Measurements from ENCODE around the gene ARF5. TPM values are rescaled to one million over a fixed set of nuclear protein-coding genes. Genes with fewer than 3 reads are reported as not detected.

Gene ARF5
- total and polyA plus RNA-seq, 2 of the 8 experiments (the other 6 are each of a cell fraction or from before 2014, with no cell fraction given): 154 to 579 TPM

GRCh38 chr7:127550247-127550646 lies 38.0 kb upstream of the ARF5 start:
- no peak overlapping the region for H3K4me3 ChIP-seq (ENCODE audit: extremely low read depth in 1 of 4, insufficient read depth in 2 of 4, low read depth in 3 of 4, low read length in 4 of 4)
- H3K36me3 ChIP-seq (ENCODE audit: control insufficient read depth in 2 of 4, insufficient read depth in 4 of 4, low read length in 3 of 4): no peaks in the 10 kb centered on the region
- no peak overlapping the region for H3K18ac ChIP-seq (ENCODE audit: extremely low read depth, low read length)
- H2AK5ac ChIP-seq (ENCODE audit: low read depth, low read length): no peak overlapping the region
- H2AFZ ChIP-seq (ENCODE audit: low read length): no peak overlapping the region
- no peak overlapping the region for H2BK5ac ChIP-seq (ENCODE audit: low read depth, low read length)
- no peak overlapping the region for H3K9ac ChIP-seq (replicated peaks in 1 of 4; ENCODE audit: extremely low read depth in 1 of 4, low read depth in 3 of 4, low read length in 3 of 4)
- no peak overlapping the region for H2BK120ac ChIP-seq (replicated peaks; ENCODE audit: low read depth, low read length)
- DNase-seq (ENCODE audit: low read depth in 1 of 2, low spot score in 2 of 2) (no peak), FAIRE-seq (no peak)
- no peak overlapping the region for H3K14ac ChIP-seq (ENCODE audit: insufficient read length)
- H3K4me1 ChIP-seq (replicated peaks in 1 of 4; ENCODE audit: control insufficient read depth in 3 of 4, insufficient read depth in 4 of 4, low read length in 3 of 4): no peaks in the 10 kb centered on the region
- H4K8ac ChIP-seq (ENCODE audit: extremely low read depth, insufficient read depth, low read length): no peak overlapping the region
- H2BK15ac ChIP-seq (ENCODE audit: low read length): no peak overlapping the region
- no peaks in the 10 kb centered on the region; a peak in 1 of 7 replicates for H3K27me3 ChIP-seq (replicated peaks in 1 of 4; ENCODE audit: control insufficient read depth in 3 of 4, extremely low read depth in 1 of 4, insufficient read depth in 3 of 4, low read length in 3 of 4)
- no peak overlapping the region for H3K23ac ChIP-seq (ENCODE audit: insufficient read length)
- H3K27ac ChIP-seq (ENCODE audit: low read depth, low read length): no peak overlapping the region
- ChIA-PET CTCF (ENCODE audit: partially characterized antibody) (interaction anchor here (0.7 to 1.5 kb wide), 3 partner anchors 8 to 24 kb away, joined by 3 read pairs; no protein-coding TSS in a partner anchor), POLR2A (ENCODE audit: partially characterized antibody) (no interaction called here)
- H3K9me3 ChIP-seq (ENCODE audit: insufficient read depth in 2 of 2, low read depth in 1 of 2, low read length in 1 of 2): peaks cover 13 to 14% of the 10 kb centered on the region in 2 experiments
- H3K79me1 ChIP-seq (ENCODE audit: low read depth, low read length): no peaks in the 10 kb centered on the region
- H4K20me1 ChIP-seq (replicated peaks in 1 of 2; ENCODE audit: control insufficient read depth in 1 of 2, insufficient read depth in 2 of 2, low read length in 2 of 2): no peaks in the 10 kb centered on the region
- H2BK20ac ChIP-seq (ENCODE audit: low read length): no peak overlapping the region
- no peak overlapping the region for H4K91ac ChIP-seq (replicated peaks; ENCODE audit: insufficient read length, low read length)
- no peak overlapping the region for H4K5ac ChIP-seq (ENCODE audit: insufficient read length, low read depth, low read length)
- no peak overlapping the region for H2BK12ac ChIP-seq (ENCODE audit: low read depth, low read length)
- no peak overlapping the region for H3K56ac ChIP-seq (replicated peaks; ENCODE audit: insufficient read length, low read depth, low read length)
- no peaks in the 10 kb centered on the region for H3K23me2 ChIP-seq (ENCODE audit: low read depth, low read length)
- no peak overlapping the region for H3K4ac ChIP-seq (replicated peaks; ENCODE audit: insufficient read length, low read depth, low read length)
- 75% methylated on average over 1 of the region's 1 CpG; no CpG with 5 or more reads in 1 of the 2 experiments for WGBS, 2 experiments (ENCODE audit: extremely low coverage in 1 of 2, insufficient coverage in 1 of 2, insufficient read length in 1 of 2, insufficient replicate concordance in 2 of 2, low coverage in 1 of 2, low lambda C conversion rate in 2 of 2, missing lambda C conversion rate in 1 of 2)
- no peaks in the 10 kb centered on the region for H3K79me2 ChIP-seq (ENCODE audit: control insufficient read depth in 1 of 2, insufficient read depth in 2 of 2, low read length in 2 of 2)
- H3K4me2 ChIP-seq (ENCODE audit: insufficient read depth in 1 of 2, low read depth in 2 of 2, low read length in 2 of 2): no peak overlapping the region
- TF ChIP-seq GTF2F1 (IDR thresholded peaks at IDR 0.05; ENCODE audit: borderline replicate concordance, low read depth, low read length) (no peak), BACH1 (IDR thresholded peaks at IDR 0.05; ENCODE audit: low read length) (no peak), CTBP2 (IDR thresholded peaks at IDR 0.05; ENCODE audit: borderline replicate concordance, insufficient read depth, insufficient read length, low read length) (no peak), YY1 (IDR thresholded peaks at IDR 0.05; ENCODE audit: low read depth, low read length) (no peak), RAD21 (IDR thresholded peaks at IDR 0.05 in 1 of 2, conservative IDR thresholded peaks at IDR 0.05 in 1 of 2; ENCODE audit: low read depth in 2 of 2, low read length in 2 of 2) (peak in 1 of 2 experiments; percentile 16; a peak in 1 of 4 replicates), EZH2 (IDR thresholded peaks at IDR 0.05; ENCODE audit: low read depth, low read length, severe bottlenecking) (no peak), POU5F1 (IDR thresholded peaks at IDR 0.05; ENCODE audit: low read depth, low read length) (no peak), CTCF (IDR thresholded peaks at IDR 0.05; ENCODE audit: control extremely low read depth in 1 of 3, insufficient read depth in 1 of 3, low read depth in 1 of 3, low read length in 3 of 3) (peak in 2 of 3 experiments; percentile 34 to 38; a peak in 2 of 4 replicates), BCL11A (IDR thresholded peaks at IDR 0.05; ENCODE audit: low read depth in 2 of 2, low read length in 2 of 2) (no peak), CHD1 (IDR thresholded peaks at IDR 0.05; ENCODE audit: low read depth, low read length) (no peak), SP1 (IDR thresholded peaks at IDR 0.05; ENCODE audit: low read depth, low read length) (no peak)
